MM.1S (cell line): Measurements from ENCODE around the gene TULP4.
"Not testable (repeated sequence)": the region's sequence is repeated elsewhere in the genome, so short reads cannot be mapped to it uniquely, and the experiment has no call there.

Experiments
- DNase-seq: peaks from one replicate; pipeline ENCODE4 v3.0.0-alpha.2; 2015
- H2AFZ ChIP-seq: fragments of 300-600 bp; sonication (generic); 2 replicates; pipeline ENCODE4 v1.6.0; 2016; ENCODE audit warnings: antibody characterized with exemption, low read length
- H3F3A ChIP-seq: fragments of 300-600 bp; sonication (generic); 2 replicates; pipeline ENCODE4 v1.6.1; 2016; ENCODE audit warnings: mild to moderate bottlenecking, antibody characterized with exemption, low read length, moderate library complexity, mixed read lengths; ENCODE audit not compliant: insufficient read depth
- H3K27ac ChIP-seq: fragments of 300-600 bp; sonication (generic); 2 replicates; pipeline ENCODE4 v1.5.1; 2016; ENCODE audit warnings: mild to moderate bottlenecking, low read length
- H3K27me3 ChIP-seq: fragments of 300-600 bp; sonication (generic); replicated peaks from 2 replicates; pipeline ENCODE4 v1.6.0; 2016; ENCODE audit warnings: low read length; ENCODE audit not compliant: insufficient read depth
- H3K36me3 ChIP-seq: fragments of 300-600 bp; sonication (generic); replicated peaks from 2 replicates; pipeline ENCODE4 v1.6.1; 2016; ENCODE audit warnings: mild to moderate bottlenecking, low read length, mixed read lengths; ENCODE audit not compliant: insufficient read depth
- H3K4me1 ChIP-seq: fragments of 300-600 bp; sonication (generic); 2 replicates; pipeline ENCODE4 v1.6.1; 2016; ENCODE audit warnings: low read length, mixed read lengths
- H3K4me2 ChIP-seq: fragments of 300-600 bp; sonication (generic); 2 replicates; pipeline ENCODE4 v1.6.0; 2016; ENCODE audit warnings: low read depth, low read length
- H3K4me3 ChIP-seq: fragments of 300-600 bp; sonication (generic); 2 replicates; pipeline ENCODE4 v1.5.1; 2016; ENCODE audit warnings: low read length, mixed read lengths
- H3K79me2 ChIP-seq: fragments of 300-600 bp; sonication (generic); 2 replicates; pipeline ENCODE4 v1.6.1; 2016; ENCODE audit warnings: mixed run types, low read length, mixed read lengths
- H3K9ac ChIP-seq: fragments of 300-600 bp; sonication (generic); 2 replicates; pipeline ENCODE4 v1.6.1; 2016; ENCODE audit warnings: low read length, mixed read lengths
- H3K9me2 ChIP-seq: fragments of 300-600 bp; sonication (generic); replicated peaks from 2 replicates; pipeline ENCODE4 v1.6.1; 2016; ENCODE audit warnings: mild to moderate bottlenecking, low read length, mixed read lengths; ENCODE audit not compliant: insufficient read depth
- H3K9me3 ChIP-seq: fragments of 300-600 bp; sonication (generic); replicated peaks from 2 replicates; pipeline ENCODE4 v1.6.1; 2016; ENCODE audit warnings: mild to moderate bottlenecking, low read length, mixed read lengths; ENCODE audit not compliant: insufficient read depth
- H4K20me1 ChIP-seq: fragments of 300-600 bp; sonication (generic); 2 replicates; pipeline ENCODE4 v1.6.1; 2016; ENCODE audit warnings: mild to moderate bottlenecking, low read length, moderate library complexity, mixed read lengths; ENCODE audit not compliant: insufficient read depth
- CTCF ChIP-seq: fragments of 300-600 bp; sonication (generic); IDR thresholded peaks from 2 replicates; pipeline ENCODE4 v1.5.1; 2016; ENCODE audit warnings: antibody characterized with exemption, low read length, mixed read lengths
- EZH2 ChIP-seq: fragments of 300-600 bp; sonication (generic); optimal IDR thresholded peaks from 2 replicates; pipeline ENCODE3; 2017; ENCODE audit warnings: low read depth, mild to moderate bottlenecking, antibody characterized with exemption, low read length, mixed read lengths
- EZH2phosphoT487 ChIP-seq: fragments of 300-600 bp; sonication (generic); IDR thresholded peaks from 2 replicates; pipeline ENCODE4 v1.6.1; 2018; ENCODE audit warnings: antibody characterized with exemption, low read length

The TULP4 gene

GRCh38 chr6:158552796-158553138 is 240.5 kb downstream of the TULP4 start:
- TF ChIP-seq EZH2phosphoT487 (no peak), EZH2 (no peak), CTCF (no peak)
- no peak overlapping the region for H3K4me2 ChIP-seq
- H3K9me3 ChIP-seq: no peaks in the 10 kb centered on the region
- H3K9ac ChIP-seq: no peak overlapping the region
- peaks cover 44% of the 10 kb centered on the region for H3K27me3 ChIP-seq
- no peaks in the 10 kb centered on the region for H4K20me1 ChIP-seq
- H2AFZ ChIP-seq: no peak overlapping the region
- no peaks in the 10 kb centered on the region for H3K36me3 ChIP-seq
- no peak overlapping the region for H3K27ac ChIP-seq
- no peaks in the 10 kb centered on the region for H3K79me2 ChIP-seq
- H3K4me3 ChIP-seq: no peak overlapping the region
- no peak for DNase-seq
- no peaks in the 10 kb centered on the region for H3K9me2 ChIP-seq
- no peaks in the 10 kb centered on the region; the same call in 1 of the 2 replicates for H3F3A ChIP-seq
- no peaks in the 10 kb centered on the region for H3K4me1 ChIP-seq

GRCh38 chr6:158554611-158555361 is 242.5 kb downstream of the TULP4 start:
- TF ChIP-seq EZH2phosphoT487 (no peak), EZH2 (no peak), CTCF (no peak)
- Histone ChIP-seq H3K9me3 (no peaks in the 10 kb centered on the region), H3K36me3 (no peaks in the 10 kb centered on the region), H3K4me1 (no peaks in the 10 kb centered on the region), H3K27me3 (peaks cover 31% of the 10 kb centered on the region), H3F3A (no peaks in the 10 kb centered on the region; the same call in 1 of the 2 replicates), H3K4me3 (no peak overlapping the region), H3K27ac (no peak overlapping the region), H3K4me2 (no peak overlapping the region), H3K79me2 (no peaks in the 10 kb centered on the region), H2AFZ (no peak overlapping the region), H4K20me1 (no peaks in the 10 kb centered on the region), H3K9me2 (no peaks in the 10 kb centered on the region), H3K9ac (no peak overlapping the region)
- no peak for DNase-seq

- Histone ChIP-seq H3K36me3 (no peaks in the 10 kb centered on the region), H3K4me1 (no peaks in the 10 kb centered on the region), H3K79me2 (no peaks in the 10 kb centered on the region), H3K4me3 (no peak overlapping the region), H3F3A (no peaks in the 10 kb centered on the region; the same call in 1 of the 2 replicates), H3K27me3 (peaks cover 31% of the 10 kb centered on the region), H2AFZ (no peak overlapping the region), H3K9me2 (no peaks in the 10 kb centered on the region), H3K9ac (no peak overlapping the region), H3K4me2 (no peak overlapping the region), H3K27ac (no peak overlapping the region), H3K9me3 (no peaks in the 10 kb centered on the region), H4K20me1 (no peaks in the 10 kb centered on the region)
- no peak for TF ChIP-seq EZH2phosphoT487
- TF ChIP-seq EZH2: no peak
- no peak for TF ChIP-seq CTCF
- DNase-seq: no peak
Observed at GRCh38 chr6:158556113-158556512, 243.8 kb downstream of the TULP4 start.

- not testable (repeated sequence) for DNase-seq, H3K4me1 ChIP-seq, H3F3A ChIP-seq, H3K9me3 ChIP-seq, H3K9me2 ChIP-seq, H3K4me3 ChIP-seq, H2AFZ ChIP-seq, H3K27ac ChIP-seq, H3K4me2 ChIP-seq, H3K36me3 ChIP-seq, H3K9ac ChIP-seq, H3K79me2 ChIP-seq, H4K20me1 ChIP-seq
- H3K27me3 ChIP-seq: peaks cover 22% of the 10 kb centered on the region
Observed at GRCh38 chr6:158557110-158557509, 244.8 kb downstream of the TULP4 start.
